Rectal smooth muscle tissue (tissue), 1 donor: ENCODE measurements around the gene CCDC54.

Experiments
- H3K27ac ChIP-seq: one replicate; pipeline ENCODE4 v1.7.0; 2013; ENCODE audit warnings: low read depth, low read length, inconsistent platforms
- H3K27me3 ChIP-seq: one replicate; pipeline ENCODE4 v1.7.0; 2013; ENCODE audit warnings: low read length; ENCODE audit not compliant: control insufficient read depth, insufficient read depth
- H3K36me3 ChIP-seq: one replicate; pipeline ENCODE4 v1.7.0; 2013; ENCODE audit warnings: low read length; ENCODE audit not compliant: control insufficient read depth, insufficient read depth
- H3K4me1 ChIP-seq: one replicate; pipeline ENCODE4 v1.7.0; 2013; ENCODE audit warnings: low read length; ENCODE audit not compliant: control insufficient read depth, insufficient read depth
- H3K4me3 ChIP-seq: one replicate; pipeline ENCODE4 v1.7.0; 2013; ENCODE audit warnings: low read length
- H3K9ac ChIP-seq: one replicate; pipeline ENCODE4 v1.7.0; 2013; ENCODE audit warnings: low read length

Gene CCDC54

DNA sequence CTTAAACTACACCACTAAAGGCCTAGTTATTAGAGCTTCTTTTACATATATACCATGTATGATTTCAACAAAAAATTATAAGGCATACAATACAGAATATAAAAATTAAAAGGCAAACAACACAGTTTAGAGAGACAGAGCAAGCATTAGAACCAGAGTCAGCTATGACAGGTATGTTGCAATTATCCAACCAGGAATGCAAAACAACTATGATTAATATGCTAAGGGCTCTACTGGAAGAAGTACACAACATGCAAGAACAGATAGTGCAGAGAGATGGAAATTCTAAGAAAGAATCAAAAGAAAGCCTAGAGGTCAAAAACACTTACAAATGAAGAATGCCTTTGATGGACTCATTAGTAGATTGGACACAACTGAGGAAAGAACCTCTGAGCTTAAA lies 39.6 kb downstream of the CCDC54 start:
- H3K27me3 ChIP-seq: no peaks in the 10 kb centered on the region
- no peaks in the 10 kb centered on the region for H3K36me3 ChIP-seq
- H3K9ac ChIP-seq: no peak overlapping the region
- no peaks in the 10 kb centered on the region for H3K4me1 ChIP-seq
- H3K27ac ChIP-seq: no peak overlapping the region
- no peak overlapping the region for H3K4me3 ChIP-seq

DNA sequence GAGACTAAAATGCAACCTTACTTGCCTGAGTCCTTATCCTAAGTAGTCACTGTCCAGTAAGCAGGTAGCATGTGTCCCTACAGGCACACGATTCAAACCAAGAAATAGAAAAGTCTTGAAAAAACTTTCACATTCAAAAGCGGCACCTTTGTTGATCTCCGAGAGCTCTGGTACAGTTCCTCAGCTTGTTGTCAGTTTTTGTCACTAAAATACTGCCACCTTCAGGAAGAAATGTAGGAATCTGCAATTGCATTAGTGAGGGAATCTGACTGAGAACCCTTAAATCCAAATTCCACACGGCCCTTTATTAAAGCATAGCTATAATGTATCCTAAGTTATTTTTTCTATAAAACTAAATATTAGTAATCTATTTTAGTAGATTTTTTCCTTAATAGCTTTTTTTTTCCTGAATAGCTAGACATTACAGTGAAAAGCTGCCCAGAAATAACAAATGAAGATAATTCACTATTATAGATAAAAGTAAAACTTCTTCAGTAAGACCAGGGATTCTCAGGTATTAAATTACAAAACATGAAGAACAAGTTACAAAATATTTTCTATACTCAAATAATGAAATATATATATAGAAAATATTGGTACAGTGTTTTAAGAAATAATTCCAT lies 44.0 kb downstream of the CCDC54 start:
- Histone ChIP-seq H3K4me1 (no peaks in the 10 kb centered on the region), H3K27me3 (no peaks in the 10 kb centered on the region), H3K9ac (no peak overlapping the region), H3K36me3 (no peaks in the 10 kb centered on the region), H3K27ac (no peak overlapping the region), H3K4me3 (peak overlapping the region; percentile 17)

DNA sequence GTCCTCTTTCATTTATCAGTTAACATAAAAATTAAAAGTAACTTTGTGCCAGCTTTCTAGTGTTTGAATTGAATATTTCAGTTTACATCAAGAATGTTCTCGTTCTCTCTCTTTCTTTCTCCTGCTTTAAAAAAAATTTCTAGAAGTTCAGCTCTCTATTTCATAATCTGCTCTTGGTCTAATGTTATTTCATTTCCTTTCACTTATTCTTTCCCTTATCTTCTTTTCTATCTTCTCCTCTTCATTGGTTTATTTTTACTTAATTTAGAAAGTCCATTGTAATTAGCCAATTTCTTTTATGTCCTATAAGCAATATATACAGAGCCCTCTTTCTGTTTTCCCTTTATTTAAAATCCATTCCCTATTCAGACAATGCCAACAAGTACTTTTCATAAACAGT lies 44.6 kb downstream of the CCDC54 start:
- Histone ChIP-seq H3K27ac (no peak overlapping the region), H3K4me1 (no peaks in the 10 kb centered on the region), H3K4me3 (no peak overlapping the region), H3K36me3 (no peaks in the 10 kb centered on the region), H3K9ac (no peak overlapping the region), H3K27me3 (no peaks in the 10 kb centered on the region)

DNA sequence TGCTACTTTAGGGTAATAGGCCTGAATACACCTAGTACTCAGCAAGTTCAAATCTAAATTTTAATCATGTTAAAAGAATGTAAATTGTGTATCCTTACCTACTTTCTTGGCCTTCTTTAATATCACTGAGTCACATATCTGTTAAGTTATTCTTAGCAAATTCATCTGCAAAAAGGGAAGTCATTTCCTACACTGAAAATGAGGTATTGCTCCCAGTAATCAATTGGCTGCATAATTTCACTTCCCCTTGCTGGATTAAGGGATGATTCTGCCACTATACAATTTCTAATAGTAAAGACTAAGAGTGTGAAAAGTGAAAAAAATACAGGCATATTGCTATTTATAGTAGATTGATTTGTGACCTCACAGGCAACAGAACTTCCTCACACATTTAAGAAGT lies 47.8 kb downstream of the CCDC54 start:
- Histone ChIP-seq H3K4me1 (no peaks in the 10 kb centered on the region), H3K27ac (no peak overlapping the region), H3K9ac (no peak overlapping the region), H3K36me3 (no peaks in the 10 kb centered on the region), H3K27me3 (no peaks in the 10 kb centered on the region), H3K4me3 (no peak overlapping the region)

DNA sequence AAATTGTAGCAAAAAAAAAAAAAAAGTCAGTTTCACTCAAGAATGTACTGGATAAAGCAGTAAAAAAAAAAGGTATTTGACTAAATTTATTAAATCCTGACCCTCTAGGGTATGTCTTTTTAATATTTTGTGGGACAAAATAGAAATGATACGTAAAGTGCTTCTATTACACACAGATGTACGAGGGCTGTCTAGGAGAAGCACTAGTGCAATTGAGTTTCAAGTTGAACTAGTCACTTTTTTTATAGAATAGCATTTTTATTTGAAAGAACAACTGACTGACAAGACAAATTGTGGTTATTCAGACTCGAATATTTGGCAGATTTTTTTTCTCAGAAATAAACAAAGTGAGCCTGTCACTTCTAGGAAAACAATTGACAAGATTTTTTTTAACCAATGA lies 49.0 kb downstream of the CCDC54 start:
- Histone ChIP-seq H3K9ac (no peak overlapping the region), H3K4me1 (peaks cover 4% of the 10 kb centered on the region), H3K4me3 (no peak overlapping the region), H3K36me3 (no peaks in the 10 kb centered on the region), H3K27me3 (no peaks in the 10 kb centered on the region), H3K27ac (no peak overlapping the region)
